T-helper 1 cell treated with Interleukin-12 subunit alpha and Interleukin-12 subunit beta and Interleukin-4 antibody, amounts not matched to agents 30 ng/mL and 1 ng/mL, for 36 hours (primary cell): ENCODE data around the gene LYG2. TPM values are rescaled to one million over a fixed set of nuclear protein-coding genes. Genes with fewer than 3 reads are reported as not detected.
"Not testable (repeated sequence)": the region's sequence is repeated elsewhere in the genome, so short reads cannot be mapped to it uniquely, and the experiment has no call there.

Experiments
- intact Hi-C: fragments of 100-400 bp; cut with micrococcal nuclease; formaldehyde crosslinking; loops from one replicate; pipeline ENCODE4 v1.15.1; 2024
- total RNA-seq: library from RNA; stranded (reverse); gene quantifications from 2 replicates; pipeline ENCODE4 v1.2.3, GENCODE V29; 2022

Gene LYG2
- total RNA-seq, 1 donor from 2014 or later = not detected

DNA sequence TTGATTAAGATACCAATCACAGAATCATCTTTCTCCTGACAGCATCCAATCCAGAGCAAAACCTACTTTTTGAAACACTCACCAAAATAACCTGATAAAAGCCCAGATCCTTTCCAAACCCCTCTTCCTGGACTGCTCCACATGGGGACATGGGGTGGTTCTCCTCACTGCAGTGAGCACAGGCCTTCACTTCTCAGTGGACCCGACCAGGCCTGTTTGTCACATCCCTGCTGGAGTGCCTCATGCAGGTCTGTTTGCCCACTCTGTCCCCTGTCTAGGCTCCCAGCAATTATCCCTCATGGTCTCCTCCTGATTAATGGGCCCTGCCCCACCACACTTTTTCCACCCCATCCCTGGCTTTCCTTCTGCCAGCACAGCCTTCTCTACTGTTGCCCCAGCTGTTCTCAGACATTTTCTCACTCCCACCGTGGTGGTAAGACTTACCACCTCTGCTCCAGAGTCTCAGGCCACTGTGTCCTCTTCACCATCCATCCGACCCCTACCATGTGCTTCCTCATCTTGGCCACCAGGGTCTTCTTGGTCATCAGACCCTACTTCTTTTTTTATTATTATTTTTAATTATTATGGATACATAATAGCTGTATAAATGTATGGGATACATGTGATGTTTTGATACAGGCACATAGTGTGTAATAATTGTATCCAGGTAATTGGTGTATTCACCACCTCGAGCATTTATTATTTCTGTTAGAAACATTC lies 53.3 kb downstream of the LYG2 start:
- intact Hi-C loops = no loop called here

DNA sequence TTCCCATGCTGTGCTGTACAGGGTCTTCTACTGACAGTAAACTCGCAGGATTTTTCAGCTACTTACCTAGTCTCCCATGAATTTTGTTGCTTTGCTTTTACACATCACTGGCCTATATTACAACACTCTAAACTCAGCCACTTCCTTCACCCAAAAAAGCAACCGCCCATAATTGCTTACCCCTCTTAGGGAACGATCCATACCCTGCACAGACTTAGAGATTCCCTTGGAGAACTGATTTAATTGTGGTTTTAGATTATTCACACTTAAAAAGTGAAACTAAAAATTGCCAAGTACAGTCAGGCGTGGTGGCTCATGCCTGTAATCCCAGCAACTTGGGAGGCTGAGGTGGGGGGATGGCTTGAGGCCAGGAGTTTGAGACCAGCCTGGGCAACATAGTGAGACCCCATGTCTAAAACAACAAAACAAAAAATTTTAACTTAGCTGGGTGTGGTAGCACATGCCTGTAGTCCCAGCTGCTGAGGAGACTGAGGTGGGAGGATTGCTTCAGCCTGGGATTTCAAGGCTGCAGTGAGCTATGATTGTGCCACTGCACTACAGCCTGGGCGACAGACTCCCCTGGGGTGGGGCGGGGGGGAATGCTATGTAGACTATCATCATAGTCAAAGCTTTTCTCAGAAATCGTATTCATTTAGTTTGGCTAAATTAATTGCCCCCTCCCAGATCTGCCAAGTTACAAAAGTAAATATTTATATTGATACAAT lies 55.2 kb downstream of the LYG2 start:
- intact Hi-C loops = no loop called here

DNA sequence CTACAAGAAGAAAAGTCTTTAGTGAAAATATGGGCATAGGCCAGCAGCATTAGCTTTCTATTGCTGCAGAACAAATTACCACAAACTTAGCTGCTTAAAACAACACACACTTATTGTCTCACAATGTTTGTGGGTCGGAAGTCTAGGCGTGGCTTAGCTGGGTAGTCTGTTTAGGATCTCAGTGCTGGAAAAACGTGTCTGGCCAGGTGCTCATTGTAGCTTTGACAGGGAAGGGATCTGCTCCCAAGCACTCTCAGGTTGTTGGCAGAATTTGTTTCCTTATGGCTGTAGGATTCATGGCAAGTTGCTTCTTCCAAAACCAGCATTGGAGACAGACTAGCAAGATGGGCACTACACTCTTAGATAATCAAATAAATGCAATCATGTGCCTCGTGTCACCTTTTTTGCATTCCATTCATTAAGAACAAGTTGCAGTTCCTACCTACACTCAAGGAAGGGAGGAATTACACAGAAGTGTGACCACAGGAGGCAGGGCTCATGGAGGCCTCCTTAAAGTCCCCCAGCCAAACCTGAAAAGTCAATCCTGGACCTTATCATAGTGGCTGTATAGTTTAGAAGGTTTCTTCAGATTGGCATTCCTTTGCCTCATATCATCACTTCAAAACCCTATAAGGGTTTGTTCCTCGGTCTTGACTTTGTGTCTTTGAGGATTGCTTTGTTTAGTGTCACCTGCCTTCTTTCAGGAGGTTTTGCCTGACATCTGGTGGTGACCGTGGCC lies 57.2 kb downstream of the LYG2 start:
- intact Hi-C loops = no loop called here

DNA sequence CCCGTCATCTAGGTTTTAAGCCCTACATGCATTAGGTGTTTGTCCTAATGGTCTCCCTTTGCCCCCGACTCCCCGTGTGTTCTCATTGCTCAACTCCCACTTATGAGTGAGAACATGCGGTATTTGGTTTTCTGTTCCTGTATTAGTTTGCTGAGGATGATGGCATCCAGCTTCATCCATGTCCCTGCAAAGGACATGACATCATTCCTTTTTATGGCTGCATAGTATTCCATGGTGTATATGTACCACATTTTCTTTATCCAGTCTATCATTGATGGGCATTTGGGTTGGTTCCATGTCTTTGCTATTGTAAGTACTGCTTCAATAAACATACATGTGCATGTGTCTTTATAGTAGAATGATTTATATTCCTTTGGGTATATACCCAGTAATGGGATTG lies 63.1 kb downstream of the LYG2 start:
- intact Hi-C loops = not testable (repeated sequence)

Other genes with a start within 250 kb of the LYG2 start
- gene C2orf15, start 114.0 kb downstream of the LYG2 start, total RNA-seq = 0.20 and 0.25 TPM in 2 replicates
- 5.0 and 5.9 TPM in 2 replicates for gene TSGA10, start 100.7 kb downstream of the LYG2 start, total RNA-seq
- gene LIPT1, start 100.7 kb downstream of the LYG2 start, total RNA-seq = 6.1 and 6.6 TPM in 2 replicates
- 73.7 and 78.7 TPM in 2 replicates for gene MITD1, start 74.6 kb downstream of the LYG2 start, total RNA-seq
- gene MRPL30, start 74.5 kb downstream of the LYG2 start, total RNA-seq = 22.7 and 23.2 TPM in 2 replicates
- gene LYG1, start 45.5 kb upstream of the LYG2 start, total RNA-seq = 2.7 and 2.8 TPM in 2 replicates
- 33.2 and 37.7 TPM in 2 replicates for gene TXNDC9, start 80.7 kb upstream of the LYG2 start, total RNA-seq
- 53.6 and 58.2 TPM in 2 replicates for gene EIF5B, start 81.7 kb upstream of the LYG2 start, total RNA-seq
- 39.4 and 40.7 TPM in 2 replicates for gene REV1, start 234.4 kb upstream of the LYG2 start, total RNA-seq